HG03060 (cell line): ENCODE data around the gene STK35.
"Not testable (repeated sequence)": the region's sequence is repeated elsewhere in the genome, so short reads cannot be mapped to it uniquely, and the experiment has no call there.

Source experiments
- ATAC-seq: cut with Tn5 transposase; IDR thresholded peaks from one replicate; pipeline ENCODE4 v1.9.1; 2021; ENCODE audit warnings: low read depth, moderate number of reproducible peaks; ENCODE audit not compliant: unreplicated experiment

The STK35 gene

GRCh38 chr20:2156224-2156623 lies 54.6 kb downstream of the STK35 start:
- ATAC-seq: no peak

GRCh38 chr20:2156666-2157624 lies 55.3 kb downstream of the STK35 start:
- ATAC-seq: no peak

- ATAC-seq: no peak
These were observed 60.6 kb downstream of the STK35 start for GRCh38 chr20:2162125-2162822.

GRCh38 chr20:2162823-2163166 lies 61.2 kb downstream of the STK35 start:
- ATAC-seq: no peak

- ATAC-seq: no peak
These were observed 61.7 kb downstream of the STK35 start for GRCh38 chr20:2163312-2163711.

- ATAC-seq: no peak
These were observed 62.1 kb downstream of the STK35 start for GRCh38 chr20:2163757-2164156.

- ATAC-seq: no peak
These were observed 62.8 kb downstream of the STK35 start for GRCh38 chr20:2164421-2164820.

- ATAC-seq: no peak
These were observed 63.3 kb downstream of the STK35 start for GRCh38 chr20:2164966-2165365.

GRCh38 chr20:2165871-2166270 lies 64.2 kb downstream of the STK35 start:
- ATAC-seq: no peak

GRCh38 chr20:2167112-2167511 lies 65.5 kb downstream of the STK35 start:
- no peak for ATAC-seq

GRCh38 chr20:2168946-2169345 lies 67.3 kb downstream of the STK35 start:
- ATAC-seq: no peak

GRCh38 chr20:2169456-2170088 lies 67.9 kb downstream of the STK35 start:
- no peak for ATAC-seq

GRCh38 chr20:2170404-2170803 lies 68.8 kb downstream of the STK35 start:
- no peak for ATAC-seq

- no peak for ATAC-seq
These were observed 69.7 kb downstream of the STK35 start for GRCh38 chr20:2171266-2171790.

- not testable (repeated sequence) for ATAC-seq
These were observed 70.2 kb downstream of the STK35 start for GRCh38 chr20:2171840-2172239.

- ATAC-seq: no peak
These were observed 70.9 kb downstream of the STK35 start for GRCh38 chr20:2172305-2173175.

GRCh38 chr20:2173186-2173585 lies 71.6 kb downstream of the STK35 start:
- no peak for ATAC-seq

GRCh38 chr20:2174067-2174466 lies 72.4 kb downstream of the STK35 start:
- ATAC-seq: no peak

GRCh38 chr20:2176946-2177345 lies 75.3 kb downstream of the STK35 start:
- no peak for ATAC-seq
